Keratinocyte (primary cell): Measurements from ENCODE around the gene KIR3DL1. TPM values are rescaled to one million over a fixed set of nuclear protein-coding genes. Genes with fewer than 3 reads are reported as not detected.

Experiments used
- DNase-seq: peaks from one replicate; pipeline ENCODE4 v3.0.0-alpha.2; 2011; ENCODE audit warnings: low read depth, missing footprints, low spot score
- FAIRE-seq: peaks from 2 replicates; lab custom pipeline; 2011; peaks lifted over from hg19 to GRCh38; lab: Jason Lieb, UNC
- H2AFZ ChIP-seq: 2 replicates; pipeline ENCODE4 v1.6.0; 2012; ENCODE audit warnings: low read length, control low read depth, inconsistent platforms; ENCODE audit not compliant: control insufficient read depth
- H3K27ac ChIP-seq: 2 replicates; pipeline ENCODE4 v1.5.1; 2011; ENCODE audit warnings: low read length; ENCODE audit not compliant: control insufficient read depth, insufficient read depth
- H3K27me3 ChIP-seq: 3 replicates; pipeline ENCODE4 v1.6.0; 2011; ENCODE audit warnings: low read length; ENCODE audit not compliant: control insufficient read depth, insufficient read depth; ENCODE audit errors: extremely low read depth
- H3K36me3 ChIP-seq, 2 experiments: 2 replicates in 1 of 2; 3 replicates in 1 of 2; pipeline ENCODE4 v1.5.1; 2011; ENCODE audit warnings: low read length in 2 of 2, mild to moderate bottlenecking in 1 of 2; ENCODE audit not compliant: control insufficient read depth in 2 of 2, insufficient read depth in 2 of 2; ENCODE audit errors: extremely low read depth in 1 of 2
- H3K4me1 ChIP-seq: 3 replicates; pipeline ENCODE4 v1.5.1; 2011; ENCODE audit warnings: low read length; ENCODE audit not compliant: control insufficient read depth, insufficient read depth; ENCODE audit errors: extremely low read depth
- H3K4me2 ChIP-seq: 3 replicates; pipeline ENCODE4 v1.6.0; 2011; ENCODE audit warnings: low read depth, low read length; ENCODE audit not compliant: control insufficient read depth, insufficient read depth; ENCODE audit errors: extremely low read depth
- H3K4me3 ChIP-seq, 3 experiments: fragments of 200-600 bp in 1 of 3; sonication (generic) in 1 of 3; 2 replicates in 2 of 3; 3 replicates in 1 of 3; pipeline ENCODE4 v1.5.1; 2011 to 2016; ENCODE audit warnings: low read length in 3 of 3, mild to moderate bottlenecking in 3 of 3, control low read depth in 2 of 3, inconsistent platforms in 1 of 3, low read depth in 1 of 3, mixed read lengths in 1 of 3, mixed run types in 1 of 3, moderate library complexity in 1 of 3; ENCODE audit not compliant: control insufficient read depth in 2 of 3, insufficient read depth in 2 of 3; ENCODE audit errors: extremely low read depth in 1 of 3
- H3K79me2 ChIP-seq: 2 replicates; pipeline ENCODE4 v1.6.0; 2012; ENCODE audit warnings: low read length; ENCODE audit not compliant: control insufficient read depth, insufficient read depth
- H3K9ac ChIP-seq: 3 replicates; pipeline ENCODE4 v1.6.0; 2011; ENCODE audit warnings: low read length; ENCODE audit not compliant: control insufficient read depth, insufficient read depth; ENCODE audit errors: extremely low read depth
- H3K9me1 ChIP-seq: 3 replicates; pipeline ENCODE4 v1.6.0; 2011; ENCODE audit warnings: low read length; ENCODE audit not compliant: control insufficient read depth, insufficient read depth; ENCODE audit errors: extremely low read depth
- H3K9me3 ChIP-seq: 2 replicates; pipeline ENCODE4 v1.5.1; 2012; ENCODE audit warnings: low read depth, low read length; ENCODE audit not compliant: control insufficient read depth
- H4K20me1 ChIP-seq: 3 replicates; pipeline ENCODE4 v1.6.0; 2011; ENCODE audit warnings: low read length; ENCODE audit not compliant: control insufficient read depth, insufficient read depth; ENCODE audit errors: extremely low read depth
- dilution Hi-C: fragments of 300-500 bp; cut with MboI; formaldehyde crosslinking; loops from one replicate; pipeline ENCODE4 v1.7.0; 2020; ENCODE audit warnings: low sequenced_read_pairs; ENCODE audit not compliant: extremely low pct_ligation_motif_present
- polyA plus RNA-seq, 5 experiments: library from polyadenylated mRNA; depleted of rRNA in 3 of 5; stranded (reverse) in 3 of 5; stranded (forward) in 1 of 5; unstranded in 1 of 5; fragments of >200 nt; gene quantifications; 1 replicate in 1 of 5; 2 replicates in 3 of 5; 3 replicates in 1 of 5; pipeline versions ENCODE4 v1.2.1 to v1.2.3, GENCODE V29; 2011 to 2012; ENCODE audit warnings: missing spikeins in 2 of 5, low read depth in 1 of 5, low replicate concordance in 1 of 5
- small RNA-seq, 3 experiments: library from RNA; depleted of rRNA; stranded (forward); fragments of <200 nt; gene quantifications; one replicate each; pipeline ENCODE3, GENCODE V24; 2012; ENCODE audit warnings: low read depth in 3 of 3, low replicate concordance in 1 of 3; ENCODE audit not compliant: insufficient read length in 3 of 3
- TF ChIP-seq, protein P1 (sequence below), 3 experiments: IDR thresholded peaks in 1 of 3; conservative IDR thresholded peaks in 1 of 3; optimal IDR thresholded peaks in 1 of 3; 2 replicates in 2 of 3; 3 replicates in 1 of 3; pipeline versions ENCODE3 to v1.5.1; 2011; ENCODE audit warnings: low read length in 3 of 3, mild to moderate bottlenecking in 3 of 3, moderate library complexity in 2 of 3, control low read depth in 1 of 3, inconsistent platforms in 1 of 3; ENCODE audit not compliant: insufficient read depth in 2 of 3; ENCODE audit errors: extremely low read depth in 1 of 3

Gene KIR3DL1
- polyA plus RNA-seq, 1 donor (not counting 4 experiments of a cell fraction or from before 2014, with no cell fraction given) = not detected

DNA sequence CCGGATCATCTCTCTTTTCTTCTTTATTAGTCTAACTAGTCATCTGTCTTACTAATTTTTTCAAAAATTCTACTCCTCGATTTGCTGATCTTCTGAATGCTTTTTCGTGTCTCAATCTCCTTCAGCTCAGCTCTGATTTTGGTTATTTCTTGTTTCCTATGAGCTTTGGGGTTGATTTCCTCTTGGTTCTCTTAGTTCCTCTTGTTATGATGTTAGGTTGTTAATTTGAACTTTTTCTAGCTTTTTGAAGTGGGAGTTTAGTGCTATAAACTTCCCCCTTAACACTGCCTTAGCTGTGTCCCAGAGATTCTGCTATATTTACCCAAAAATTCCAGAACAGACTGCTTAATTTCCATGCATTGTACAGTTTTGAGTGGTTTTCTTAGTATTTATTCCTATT, 61.2 kb downstream of the KIR3DL1 start:
- TF ChIP-seq, protein P1, sequence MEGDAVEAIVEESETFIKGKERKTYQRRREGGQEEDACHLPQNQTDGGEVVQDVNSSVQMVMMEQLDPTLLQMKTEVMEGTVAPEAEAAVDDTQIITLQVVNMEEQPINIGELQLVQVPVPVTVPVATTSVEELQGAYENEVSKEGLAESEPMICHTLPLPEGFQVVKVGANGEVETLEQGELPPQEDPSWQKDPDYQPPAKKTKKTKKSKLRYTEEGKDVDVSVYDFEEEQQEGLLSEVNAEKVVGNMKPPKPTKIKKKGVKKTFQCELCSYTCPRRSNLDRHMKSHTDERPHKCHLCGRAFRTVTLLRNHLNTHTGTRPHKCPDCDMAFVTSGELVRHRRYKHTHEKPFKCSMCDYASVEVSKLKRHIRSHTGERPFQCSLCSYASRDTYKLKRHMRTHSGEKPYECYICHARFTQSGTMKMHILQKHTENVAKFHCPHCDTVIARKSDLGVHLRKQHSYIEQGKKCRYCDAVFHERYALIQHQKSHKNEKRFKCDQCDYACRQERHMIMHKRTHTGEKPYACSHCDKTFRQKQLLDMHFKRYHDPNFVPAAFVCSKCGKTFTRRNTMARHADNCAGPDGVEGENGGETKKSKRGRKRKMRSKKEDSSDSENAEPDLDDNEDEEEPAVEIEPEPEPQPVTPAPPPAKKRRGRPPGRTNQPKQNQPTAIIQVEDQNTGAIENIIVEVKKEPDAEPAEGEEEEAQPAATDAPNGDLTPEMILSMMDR (optimal IDR thresholded peaks at IDR 0.05 in 1 of 3, IDR thresholded peaks at IDR 0.05 in 1 of 3, conservative IDR thresholded peaks at IDR 0.05 in 1 of 3; ENCODE audit: extremely low read depth in 1 of 3, insufficient read depth in 2 of 3, low read length in 3 of 3) = no peak
- dilution Hi-C loops = no loop called here
- no peaks in the 10 kb centered on the region for H3K27me3 ChIP-seq

More for the DNA sequence above, 61.2 kb downstream of the KIR3DL1 start:
- Histone ChIP-seq H3K4me2 (no peak overlapping the region), H3K27ac (no peak overlapping the region), H3K36me3 (no peaks in the 10 kb centered on the region), H3K9me3 (no peaks in the 10 kb centered on the region), H3K9ac (no peak overlapping the region), H3K9me1 (no peaks in the 10 kb centered on the region), H3K4me3 (no peak overlapping the region), H4K20me1 (no peaks in the 10 kb centered on the region), H3K4me1 (no peaks in the 10 kb centered on the region), H3K79me2 (no peaks in the 10 kb centered on the region), H2AFZ (no peak overlapping the region)
- DNase-seq = no peak
- no peak for FAIRE-seq

Small RNAs within 50 kb of the gene (small RNA-seq; reads per million reads assigned to genes)
- gene KIR3DP1 (0 reads per million in 3 experiments), gene RNU6-222P (0 to 2.5 (median 0) reads per million in 3 experiments)

Other genes with a start within 250 kb of the KIR3DL1 start
- not detected in 3 replicates for gene LILRA2, start 242.7 kb upstream of the KIR3DL1 start, polyA plus RNA-seq
- gene LILRA1, start 222.8 kb upstream of the KIR3DL1 start, polyA plus RNA-seq = not detected in 3 replicates
- not detected in 3 replicates for gene LILRB1, start 186.0 kb upstream of the KIR3DL1 start, polyA plus RNA-seq
- gene LILRB4, start 153.5 kb upstream of the KIR3DL1 start, polyA plus RNA-seq = not detected in 3 replicates
- gene KIR3DL3, start 92.0 kb upstream of the KIR3DL1 start, polyA plus RNA-seq = not detected in 3 replicates
- gene KIR2DL3, start 78.0 kb upstream of the KIR3DL1 start, polyA plus RNA-seq = not detected in 3 replicates
- not detected in 3 replicates for gene KIR2DL1, start 46.7 kb upstream of the KIR3DL1 start, polyA plus RNA-seq
- not detected in 3 replicates for gene KIR2DL4, start 12.9 kb upstream of the KIR3DL1 start, polyA plus RNA-seq
- not detected in 3 replicates for gene KIR2DS4, start 16.2 kb downstream of the KIR3DL1 start, polyA plus RNA-seq
- gene KIR3DL2, start 34.0 kb downstream of the KIR3DL1 start, polyA plus RNA-seq = not detected in 3 replicates
- not detected in 3 replicates for gene FCAR, start 57.8 kb downstream of the KIR3DL1 start, polyA plus RNA-seq
- not detected in 3 replicates for gene NCR1, start 89.7 kb downstream of the KIR3DL1 start, polyA plus RNA-seq
- gene NLRP7, start 131.1 kb downstream of the KIR3DL1 start, polyA plus RNA-seq = 0.03 TPM in 1 of 3 replicates, not detected in the others
- gene NLRP2, start 149.9 kb downstream of the KIR3DL1 start, polyA plus RNA-seq = 56.7 to 57.6 TPM (median 56.7 TPM) in 3 replicates
- gene GP6, start 221.8 kb downstream of the KIR3DL1 start, polyA plus RNA-seq = 0.04 to 0.09 TPM in 2 of 3 replicates, not detected in the other
- gene RDH13, start 246.7 kb downstream of the KIR3DL1 start, polyA plus RNA-seq = 10.6 to 16.3 TPM (median 11.9 TPM) in 3 replicates